Dedifferentiated amniotic fluid mesenchymal stem cell (primary cell): Measurements from ENCODE around the gene WNT5B.
"Not testable (repeated sequence)": the region's sequence is repeated elsewhere in the genome, so short reads cannot be mapped to it uniquely, and the experiment has no call there.

ENCODE experiments used
- DNase-seq: peaks from one replicate; pipeline ENCODE4 v3.0.0-alpha.2; 2016; ENCODE audit errors: extremely low spot score

The WNT5B gene

DNA sequence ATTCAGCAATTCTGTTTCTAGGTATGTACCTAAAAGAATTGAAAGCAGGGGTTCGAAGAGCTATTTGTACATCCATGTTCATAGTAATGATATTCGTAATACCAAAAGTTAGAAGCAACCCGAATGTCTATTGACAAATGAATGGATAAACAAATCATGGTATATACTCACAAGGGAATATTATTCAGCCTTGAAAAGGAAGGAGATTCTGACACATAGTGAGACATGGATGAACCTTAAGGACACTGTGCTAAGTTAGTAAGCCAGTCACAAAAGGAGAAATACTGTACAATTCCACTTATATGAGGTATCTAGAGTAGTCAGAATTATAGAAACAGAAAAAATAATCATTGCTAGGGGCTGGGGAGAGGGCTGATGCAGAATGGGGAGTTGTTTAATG is 30.3 kb upstream of the WNT5B start:
- no peak for DNase-seq

DNA sequence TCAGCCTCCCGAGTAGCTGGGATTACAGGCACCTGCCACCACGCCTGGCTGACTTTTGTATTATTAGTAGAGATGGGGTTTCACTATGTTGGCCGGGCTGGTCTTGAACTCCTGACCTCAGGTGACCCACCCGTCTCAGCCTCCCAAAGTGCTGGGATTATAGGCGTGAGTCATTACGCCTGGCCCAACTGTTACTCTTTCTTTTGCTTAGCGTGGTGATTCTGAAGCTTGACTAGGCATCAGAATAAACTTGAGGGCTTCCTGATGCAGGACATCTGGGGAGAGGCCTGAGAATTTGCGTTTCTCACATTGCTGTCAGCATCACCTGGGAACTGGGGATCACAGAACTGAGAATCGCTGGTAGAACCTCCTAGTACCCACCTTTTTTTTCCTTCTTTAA is 26.3 kb upstream of the WNT5B start:
- DNase-seq, result not testable (repeated sequence)

DNA sequence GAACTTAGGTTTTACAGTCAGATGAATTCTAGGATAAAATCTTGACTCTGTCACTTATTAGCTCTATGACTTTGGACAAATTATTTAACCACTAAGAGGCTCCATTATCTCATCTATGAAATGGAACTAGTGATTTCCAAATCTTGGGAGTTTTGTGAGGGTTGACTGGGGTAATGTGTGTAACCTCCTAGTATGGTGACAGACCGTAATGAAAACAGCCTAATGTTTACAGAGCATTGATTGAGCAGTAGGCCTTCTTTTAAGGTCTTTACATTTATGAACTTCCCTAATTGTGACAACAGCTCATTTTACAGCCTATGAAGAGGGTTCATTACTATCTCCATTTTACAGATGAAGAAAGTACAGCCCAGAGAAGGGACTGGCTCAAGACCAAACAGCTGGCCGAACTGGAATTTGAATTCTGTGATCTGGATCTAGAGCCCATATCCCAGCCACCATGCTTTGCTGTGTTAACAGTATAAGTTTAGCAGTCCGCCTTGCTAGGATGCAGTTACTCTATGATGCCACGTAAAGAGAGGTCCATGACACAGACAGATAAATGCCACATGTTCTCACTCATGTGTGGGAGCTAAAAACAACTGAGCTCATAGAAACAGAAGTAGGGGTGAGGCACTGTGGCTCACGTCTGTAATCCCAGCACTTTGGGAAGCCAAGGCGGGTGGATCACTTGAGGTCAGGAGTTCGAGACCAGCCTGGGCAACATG is 25.6 kb upstream of the WNT5B start:
- no peak for DNase-seq

DNA sequence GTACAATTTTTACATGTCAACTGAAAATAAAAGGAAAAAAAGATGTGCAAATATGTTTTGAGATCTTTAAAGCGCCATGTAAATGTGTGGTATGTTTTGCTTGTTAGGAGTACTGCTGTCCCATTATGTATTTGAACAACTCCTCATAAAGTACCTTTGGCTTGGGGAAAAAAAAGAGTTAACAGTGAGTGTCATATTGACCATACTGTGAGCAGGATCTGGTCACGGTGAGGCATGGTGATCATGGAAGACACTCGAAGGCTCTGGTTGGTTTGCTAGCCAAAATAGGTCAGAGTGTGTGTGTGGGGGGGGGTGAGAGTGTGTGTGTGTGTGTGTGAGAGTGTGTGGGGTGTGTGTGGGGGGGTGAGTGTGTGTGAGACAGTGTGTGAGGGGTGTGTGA is 24.6 kb upstream of the WNT5B start:
- DNase-seq, result no peak

DNA sequence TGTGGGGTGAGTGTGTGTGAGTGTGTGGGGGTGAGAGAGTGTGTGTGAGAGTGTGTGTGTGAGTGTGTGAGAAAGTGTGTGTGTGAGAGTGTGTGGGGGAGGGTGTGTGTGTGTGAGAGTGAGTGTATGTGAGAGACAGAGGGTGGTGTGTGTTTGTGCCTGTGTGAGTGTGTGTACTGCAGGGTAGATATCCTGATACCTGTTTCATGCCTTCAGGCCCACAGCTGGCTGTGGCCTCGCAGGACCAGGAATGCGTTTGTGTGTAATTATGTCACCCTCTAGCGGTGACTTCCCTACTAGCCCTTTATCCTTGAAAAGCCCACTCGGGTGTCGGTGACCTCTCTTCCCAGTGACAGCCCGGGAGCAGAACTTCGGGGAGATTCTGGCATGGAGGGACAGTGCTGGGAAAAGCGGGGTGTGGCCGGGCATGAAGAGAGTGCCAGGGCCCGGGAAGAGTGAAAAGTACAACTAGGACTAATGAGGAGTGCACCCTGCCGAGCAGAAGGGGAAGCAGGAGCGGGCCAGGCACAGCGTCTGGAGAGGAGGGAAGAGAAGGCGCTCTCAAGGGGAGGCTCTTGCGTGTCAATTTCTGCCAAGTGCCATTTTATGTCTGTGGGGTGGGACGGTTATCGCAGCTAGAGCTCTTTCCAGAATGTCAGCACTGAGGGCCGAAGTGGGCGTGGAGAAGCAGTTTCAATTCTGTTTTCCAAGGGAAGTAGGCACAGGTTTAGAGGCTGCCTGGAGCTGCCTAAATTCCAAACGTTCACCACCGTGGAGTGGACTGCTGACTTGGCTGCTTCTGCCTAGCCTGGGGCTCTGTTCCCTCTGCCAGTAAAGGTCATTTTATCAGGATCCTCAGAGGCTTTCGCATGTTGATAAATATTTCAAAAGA is 23.7 kb upstream of the WNT5B start:
- DNase-seq, result peak; percentile 82

DNA sequence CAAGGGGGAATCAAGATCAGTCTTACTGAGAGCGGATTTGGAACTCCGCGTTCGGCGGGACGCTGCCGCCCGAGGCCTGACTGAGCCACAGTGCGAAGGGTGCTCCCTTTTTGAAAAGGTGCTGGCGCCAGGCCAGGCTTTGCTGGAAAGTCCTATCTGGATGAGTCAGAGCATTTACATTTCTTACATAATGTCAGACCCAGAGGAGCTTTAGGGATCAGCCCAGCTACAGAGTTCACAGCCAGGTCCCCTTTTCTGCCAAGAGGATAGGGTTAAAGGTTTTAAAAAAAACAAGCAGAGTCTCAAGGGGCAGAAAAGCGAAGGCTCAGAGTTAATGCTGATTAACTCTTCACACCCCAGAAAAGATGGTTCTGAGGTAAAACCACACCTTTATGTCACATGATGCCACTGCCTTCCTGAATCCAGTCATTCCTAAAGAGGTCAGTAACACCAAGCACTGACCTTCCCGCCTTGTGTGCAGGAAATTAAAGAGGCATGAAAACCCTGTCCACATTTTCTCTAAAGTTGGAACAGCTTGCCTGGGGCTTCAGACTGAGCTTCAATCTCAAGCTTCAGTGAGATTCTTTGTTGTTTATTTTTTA is 22.9 kb upstream of the WNT5B start:
- DNase-seq, result peak; percentile 85

DNA sequence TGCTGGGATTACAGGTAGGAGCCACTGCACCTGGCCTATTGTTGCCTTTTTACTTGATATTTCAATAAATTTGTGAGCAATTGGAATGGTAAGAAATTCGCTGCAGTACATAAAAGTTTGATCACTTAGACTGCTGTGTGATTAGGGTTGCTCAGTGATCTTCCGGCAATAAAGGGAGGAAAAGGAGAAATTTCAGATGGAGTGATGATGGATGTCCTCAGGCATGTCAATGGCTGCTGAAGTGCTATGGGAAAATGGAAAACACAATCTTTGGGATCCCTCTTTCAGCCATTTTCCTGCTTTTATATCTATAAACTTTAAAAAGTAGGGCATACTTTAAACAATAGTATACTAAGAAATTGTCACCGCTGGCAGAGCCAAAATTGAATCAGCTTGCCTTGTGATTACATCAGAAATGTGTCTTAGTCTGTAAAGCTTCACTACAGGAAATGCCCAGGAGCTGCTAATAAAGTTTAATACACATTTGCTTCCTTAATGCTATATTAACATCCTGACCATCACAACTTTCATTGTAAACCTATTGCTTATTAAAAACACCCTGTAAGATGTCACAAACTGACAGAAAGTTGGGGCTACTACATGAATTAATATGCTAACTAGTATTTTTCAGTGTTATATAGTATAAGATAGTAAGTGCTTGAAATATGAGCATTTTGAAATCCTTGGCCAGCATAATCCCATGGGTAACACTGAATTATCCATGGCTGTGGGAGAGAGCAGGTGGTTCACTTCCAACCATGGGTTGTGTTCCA is 20.9 kb upstream of the WNT5B start:
- DNase-seq, result peak; percentile 63

DNA sequence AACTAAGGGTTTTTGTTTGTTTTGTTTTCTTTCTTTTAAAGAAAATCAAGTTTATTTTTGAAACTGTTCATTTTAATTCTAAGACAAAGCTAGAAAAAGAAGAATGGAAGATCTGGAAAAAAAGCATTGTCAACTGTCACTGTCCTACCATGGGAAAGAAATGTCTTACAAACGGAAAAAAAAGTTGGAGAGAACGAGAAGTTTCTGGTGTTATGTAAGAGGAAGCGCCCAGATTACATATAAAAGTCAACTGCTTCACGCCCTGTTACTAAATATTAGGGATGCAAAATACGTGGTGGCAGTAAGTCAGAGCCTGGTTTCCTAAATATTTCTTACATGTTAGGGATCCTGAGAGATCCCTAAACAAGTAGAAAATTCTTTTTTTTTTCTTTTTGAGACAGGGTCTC is 20.3 kb upstream of the WNT5B start:
- no peak for DNase-seq

DNA sequence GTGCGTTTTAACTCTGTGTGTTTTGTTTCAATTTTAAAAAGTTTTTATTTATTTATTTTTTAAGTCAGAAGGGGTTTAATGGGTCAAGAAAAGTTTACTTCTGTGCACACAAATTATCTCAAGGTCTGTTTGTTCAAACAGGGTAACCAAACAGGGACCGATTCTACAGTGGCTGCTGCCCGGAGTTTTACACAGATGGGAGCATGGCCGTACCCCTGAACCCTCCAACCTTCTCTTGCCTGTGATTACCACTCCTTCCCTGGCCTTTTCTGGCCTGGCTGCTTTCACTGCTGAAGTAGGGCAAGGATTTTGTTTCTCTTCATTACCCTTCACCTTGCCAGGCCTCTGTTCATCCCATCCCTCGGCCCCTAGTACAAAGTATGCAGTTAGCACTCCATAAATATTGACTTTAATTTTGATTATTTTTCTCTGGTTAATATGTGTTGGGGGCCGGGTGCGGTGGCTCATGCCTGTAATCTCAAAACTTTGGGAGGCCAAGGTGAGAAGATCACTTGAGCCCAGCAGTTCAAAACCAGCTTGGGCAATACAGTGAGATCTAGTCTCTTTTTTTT is 18.9 kb upstream of the WNT5B start:
- no peak for DNase-seq

DNA sequence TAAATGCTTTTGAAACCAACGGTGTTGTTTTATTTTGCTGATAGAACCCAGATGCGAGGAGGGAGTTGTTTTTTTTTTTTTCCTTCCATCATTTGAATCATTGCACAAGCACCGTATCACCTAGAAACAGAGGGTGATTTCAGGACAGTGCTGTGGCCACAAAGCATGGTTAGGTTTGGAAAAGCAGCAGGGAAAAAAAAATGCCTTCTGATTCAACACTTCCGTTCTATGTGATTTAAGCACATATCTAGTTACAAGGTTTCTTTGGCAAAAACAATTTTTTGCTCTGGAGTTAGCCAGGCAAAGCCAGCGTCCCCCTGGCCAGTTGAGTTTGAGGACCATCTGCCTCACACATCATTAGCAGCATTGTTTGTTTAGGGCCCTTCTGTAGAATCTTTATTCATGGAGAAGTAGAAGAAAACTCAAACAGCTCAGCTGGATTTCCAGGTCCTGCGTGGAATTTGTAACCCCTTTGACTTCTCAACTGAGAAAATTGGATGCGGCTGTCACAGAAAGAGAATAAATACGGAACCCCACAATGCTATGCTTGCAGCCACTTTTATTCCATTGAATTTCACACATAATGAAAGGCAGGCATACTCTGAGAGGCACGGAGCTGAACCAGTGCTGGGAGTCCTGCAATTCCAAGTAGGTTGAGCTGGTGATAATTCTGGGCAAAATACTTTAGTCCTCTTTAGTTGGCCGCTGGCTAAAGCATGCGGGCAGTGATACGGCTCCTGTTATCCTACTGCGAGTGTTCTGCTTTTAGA is 17.0 kb upstream of the WNT5B start:
- DNase-seq, result peak; percentile 81

DNA sequence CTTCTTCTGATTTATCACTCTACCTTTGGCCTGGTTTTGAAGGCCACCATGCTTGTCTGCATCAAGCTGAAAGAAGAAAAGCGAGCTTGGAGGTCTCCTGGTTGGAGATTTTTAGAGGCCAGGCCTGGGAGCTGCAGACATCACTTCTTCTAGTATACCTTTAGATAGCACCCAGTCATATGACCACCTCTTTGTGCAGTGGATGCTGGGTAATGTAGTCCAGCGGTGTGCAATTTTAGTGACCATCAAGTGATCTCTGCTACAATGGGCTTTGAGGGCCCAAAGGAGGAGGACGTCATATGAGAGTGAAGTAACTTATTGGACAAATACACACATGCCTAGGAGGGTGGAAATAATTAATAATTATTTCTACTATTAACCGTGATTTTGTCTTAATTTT is 15.2 kb upstream of the WNT5B start:
- DNase-seq, result no peak

DNA sequence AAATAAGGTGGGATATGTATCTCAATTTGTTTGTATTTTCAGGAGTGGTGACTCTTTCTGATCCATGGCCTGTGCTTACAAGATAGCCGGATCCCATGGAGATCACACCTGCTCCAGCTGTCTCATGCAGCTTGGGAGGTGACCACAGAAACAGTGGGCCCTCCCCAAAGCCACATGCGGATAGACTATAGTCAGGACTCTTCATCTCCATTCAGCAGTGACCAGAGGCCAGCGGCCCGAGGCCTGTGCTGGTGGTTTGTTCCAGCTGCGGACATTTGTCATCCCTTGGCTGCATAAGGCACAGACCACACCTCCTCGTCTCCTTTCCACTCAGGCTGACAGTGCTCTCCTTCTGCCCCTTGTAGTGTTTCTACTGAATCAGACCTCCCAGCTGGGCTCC is 14.7 kb upstream of the WNT5B start:
- DNase-seq, result no peak

DNA sequence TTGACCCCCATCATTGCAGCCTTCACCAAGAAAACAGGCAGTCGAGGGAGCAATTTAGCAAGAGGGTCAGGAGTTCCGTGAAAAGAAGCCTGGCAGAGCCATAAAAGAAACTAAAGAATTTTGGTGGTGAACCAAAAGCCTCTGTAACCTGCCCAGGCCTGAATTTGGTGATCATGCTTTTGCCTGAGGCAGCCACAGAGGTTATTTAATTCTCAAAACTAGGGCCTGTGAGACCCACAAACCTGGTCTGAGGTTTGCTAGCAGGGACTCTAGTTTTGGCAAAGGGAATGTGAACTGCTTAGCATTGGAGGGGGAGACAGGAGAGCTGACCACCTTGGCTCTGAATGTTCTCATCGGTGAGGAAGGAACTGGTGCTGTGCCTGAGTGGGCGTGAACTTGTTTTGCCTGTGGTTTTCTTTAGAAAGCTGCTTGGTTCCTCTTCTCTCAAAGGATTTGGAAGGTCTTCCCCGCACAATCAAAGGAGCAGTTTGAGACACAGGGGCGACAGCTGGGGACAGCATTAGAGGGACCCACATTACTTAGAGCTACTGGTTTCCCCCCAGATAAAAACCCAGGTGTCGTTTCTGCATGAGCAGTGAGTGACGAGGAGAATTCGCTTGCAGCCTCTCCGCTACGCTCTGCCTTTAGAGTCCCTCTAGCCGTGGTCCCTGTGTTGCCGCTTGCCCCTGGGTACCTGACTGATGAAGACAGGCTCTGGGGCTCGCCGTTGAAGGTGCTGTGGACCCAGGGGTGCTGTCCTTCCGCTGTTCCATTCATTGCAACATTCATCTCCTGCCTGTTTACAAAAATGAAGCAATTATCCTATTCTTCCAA is 12.6 kb upstream of the WNT5B start:
- no peak for DNase-seq

DNA sequence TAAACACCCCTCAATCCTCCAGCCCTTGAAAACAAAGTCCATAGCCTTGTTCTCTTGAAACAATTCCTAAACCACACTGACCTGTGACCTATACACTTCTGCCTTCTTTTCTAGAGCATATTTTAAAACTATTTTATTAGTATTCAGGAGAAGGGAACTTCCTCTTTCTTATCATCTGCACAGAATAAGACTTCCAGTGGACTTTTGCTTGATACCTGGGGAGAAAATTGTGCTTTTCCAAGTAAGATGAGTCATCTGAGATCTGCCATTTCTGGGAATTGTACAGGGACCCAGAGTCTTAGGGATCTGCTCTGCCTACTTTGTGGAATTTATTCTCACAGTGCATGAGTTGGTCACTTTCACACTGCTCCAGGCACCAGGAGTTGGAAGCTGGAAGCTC is 10.5 kb upstream of the WNT5B start:
- DNase-seq, result no peak

DNA sequence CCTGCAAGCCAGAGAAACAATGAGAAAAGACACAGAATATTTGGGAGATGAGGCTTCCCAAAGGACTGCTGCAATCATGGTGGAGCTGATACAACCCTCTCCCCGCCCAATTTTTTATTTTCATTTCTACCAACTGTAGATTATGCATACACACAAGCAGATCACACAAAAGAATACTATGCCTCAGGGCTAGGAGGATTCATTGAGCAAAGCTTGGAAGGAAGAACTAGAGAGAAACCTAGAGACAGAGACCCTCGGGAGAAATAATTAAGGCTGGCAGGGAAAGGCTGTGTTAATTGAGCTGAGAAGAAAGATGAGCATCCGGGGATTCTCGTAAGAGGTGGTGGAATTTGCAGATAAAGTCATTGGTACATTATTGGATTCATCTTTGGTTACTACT is 9.9 kb upstream of the WNT5B start:
- DNase-seq, result no peak

DNA sequence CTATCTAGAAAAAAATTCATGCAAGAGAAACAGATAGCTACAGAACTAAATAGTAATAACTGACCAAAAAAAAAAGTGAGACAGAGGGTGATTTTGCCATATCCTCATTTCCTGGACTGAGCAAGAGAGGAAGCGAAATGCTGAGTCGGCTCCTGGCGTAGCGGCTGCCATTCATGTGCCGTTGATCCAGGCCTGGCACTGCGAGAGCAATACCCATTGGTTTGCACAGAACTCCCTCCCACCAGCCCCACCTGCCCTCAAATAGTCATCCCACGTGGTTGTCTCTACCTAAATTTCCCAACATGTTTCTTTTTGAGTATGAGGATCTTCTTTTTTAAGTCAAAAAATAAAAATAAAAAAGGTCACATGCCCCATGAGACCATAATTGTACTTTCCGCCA is 9.4 kb upstream of the WNT5B start:
- no peak for DNase-seq

DNA sequence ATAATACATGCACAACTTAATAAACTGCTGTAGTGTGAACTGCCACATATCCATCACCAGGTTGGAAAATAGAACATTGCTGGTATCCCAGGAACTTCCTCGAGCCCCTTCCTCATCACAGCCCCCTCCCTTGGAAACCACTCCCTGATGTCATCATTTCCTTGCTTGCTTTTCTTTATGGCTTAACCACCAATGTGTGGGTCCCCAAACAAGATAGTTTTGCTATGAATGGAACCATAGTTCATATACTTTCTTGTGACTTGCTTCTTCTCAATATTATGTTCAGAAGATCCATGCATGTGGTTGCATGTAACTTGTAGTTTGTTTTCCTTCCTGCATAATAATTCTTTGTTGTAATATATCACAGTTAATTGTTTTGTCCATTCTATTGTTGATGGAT is 8.9 kb upstream of the WNT5B start:
- DNase-seq, result no peak

DNA sequence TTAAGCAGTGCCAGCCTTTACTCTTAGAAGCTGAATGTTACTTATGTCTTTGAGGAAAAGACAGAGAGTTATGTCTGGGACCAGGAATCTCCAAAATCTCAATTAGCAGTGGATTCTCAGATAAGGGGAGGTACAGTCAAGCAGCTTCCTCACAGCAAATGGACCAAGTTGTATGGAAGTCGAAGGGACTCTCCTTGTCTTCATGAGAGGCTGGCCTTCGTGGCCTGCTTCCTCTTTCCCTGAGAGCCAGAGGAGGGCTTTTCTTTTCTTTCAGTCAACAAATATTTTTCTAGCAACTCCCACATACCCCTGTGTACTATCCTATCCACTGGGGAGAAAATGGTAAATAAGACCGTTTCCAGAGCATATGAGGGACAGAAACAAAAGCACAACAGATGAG is 6.6 kb upstream of the WNT5B start:
- no peak for DNase-seq

DNA sequence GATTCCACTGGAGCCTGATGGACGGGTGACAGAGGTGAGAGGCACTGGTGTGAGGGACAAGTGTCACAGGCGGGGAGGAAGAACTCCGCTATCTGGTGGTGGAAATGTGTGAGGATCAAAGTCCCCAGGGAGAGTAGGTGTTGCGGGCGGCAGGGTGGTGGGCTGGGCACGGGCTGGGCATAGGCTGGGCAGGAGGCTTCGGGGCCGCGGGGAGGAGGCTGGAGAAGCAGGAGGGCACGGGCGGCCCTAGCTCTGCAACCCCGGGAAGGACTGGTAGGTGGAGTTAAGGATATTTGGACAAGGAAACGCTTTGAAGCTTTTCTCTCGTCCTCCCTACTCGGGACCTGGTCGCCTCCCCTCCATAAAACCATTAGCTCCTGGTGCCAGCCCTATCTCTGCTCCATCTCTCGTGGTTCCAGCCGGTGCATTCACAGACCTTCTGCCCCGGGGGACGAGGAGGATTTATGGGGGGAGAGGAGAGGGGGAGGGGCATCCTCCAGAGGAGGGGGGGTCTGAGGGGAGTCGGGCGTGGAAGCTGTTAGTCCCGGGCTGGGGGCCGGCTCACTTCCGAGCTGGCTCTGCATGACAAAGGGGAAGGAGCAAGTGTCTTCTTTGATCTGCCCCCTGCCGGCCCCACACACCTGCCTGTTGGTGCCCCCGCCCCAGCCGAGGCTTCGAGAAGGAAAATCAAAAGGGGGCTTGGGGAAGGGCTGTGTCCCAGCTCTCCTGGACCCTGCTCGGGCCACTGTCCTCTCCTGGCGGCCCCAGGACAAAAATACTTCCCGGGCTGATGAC is 504 bp downstream of the WNT5B start:
- no peak for DNase-seq
